ENCODE measurements around the gene HHAT.

The HHAT gene

DNA sequence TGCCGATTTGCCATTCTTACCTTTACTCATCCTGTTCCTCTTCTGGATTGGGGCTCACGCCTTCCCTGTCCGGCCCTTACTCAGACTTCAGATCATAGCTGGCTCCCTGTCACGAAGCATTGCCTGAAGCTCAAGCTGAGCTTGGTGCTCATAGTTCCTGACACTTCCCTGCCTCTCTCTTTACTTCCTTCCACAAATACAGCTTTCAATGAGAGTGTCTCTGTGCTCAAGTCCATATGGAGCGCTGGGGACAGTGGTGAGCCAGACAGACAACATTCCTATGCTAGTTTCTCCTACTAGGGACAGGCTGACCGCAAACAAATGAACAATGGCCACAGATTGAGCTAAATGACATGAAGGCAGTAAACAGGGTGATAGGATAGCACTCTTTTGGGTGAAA is 38.1 kb downstream of the HHAT start:
- H2BK120ac ChIP-seq (ENCODE audit: low read depth, low read length) = no peak overlapping the region
- no peak overlapping the region for H4K8ac ChIP-seq (ENCODE audit: low read depth, low read length)
- H3K9me3 ChIP-seq (replicated peaks in 1 of 2; ENCODE audit: control insufficient read depth in 2 of 2, insufficient read depth in 1 of 2, low read depth in 1 of 2, low read length in 2 of 2) = peaks cover 0 to 3% of the 10 kb centered on the region in 2 donors
- H3K36me3 ChIP-seq (replicated peaks in 1 of 2; ENCODE audit: control insufficient read depth in 2 of 2, insufficient read depth in 2 of 2, low read length in 2 of 2) = peaks cover 0 to 2% of the 10 kb centered on the region in 2 donors
- H2BK15ac ChIP-seq (ENCODE audit: low read length) = no peak overlapping the region
- H2AK5ac ChIP-seq (ENCODE audit: low read depth, low read length) = no peak overlapping the region
- H3K27ac ChIP-seq (replicated peaks; ENCODE audit: low read length) = no peak overlapping the region
- no peaks in the 10 kb centered on the region for H3K27me3 ChIP-seq (ENCODE audit: control insufficient read depth in 3 of 3, insufficient read depth in 3 of 3, low read depth in 1 of 3, low read length in 3 of 3)
- H2BK12ac ChIP-seq (ENCODE audit: low read length) = no peak overlapping the region
- no peak overlapping the region for H3K14ac ChIP-seq (ENCODE audit: low read length)
- no peak overlapping the region for H2AFZ ChIP-seq (ENCODE audit: low read length)
- no peak overlapping the region for H3K23ac ChIP-seq (ENCODE audit: low read depth, low read length, poor library complexity)
- no peak overlapping the region for H3K9ac ChIP-seq (ENCODE audit: low read depth, low read length, poor library complexity)
- H3K18ac ChIP-seq (ENCODE audit: low read length) = no peak overlapping the region
- H3K4ac ChIP-seq (ENCODE audit: low read length) = no peak overlapping the region
- no peaks in the 10 kb centered on the region for H3K79me1 ChIP-seq (ENCODE audit: low read depth, low read length)
- DNase-seq (ENCODE audit: low spot score) = no peak
- H4K91ac ChIP-seq (ENCODE audit: low read depth, low read length, poor library complexity) = no peak overlapping the region
- peaks cover 4 to 5% of the 10 kb centered on the region in 2 donors for H3K4me1 ChIP-seq (ENCODE audit: control insufficient read depth in 2 of 2, insufficient read depth in 1 of 2, low read depth in 1 of 2, low read length in 2 of 2)
- no peak overlapping the region for H3K4me2 ChIP-seq (ENCODE audit: insufficient read depth, low read length, poor library complexity, severe bottlenecking)
- H3K4me3 ChIP-seq (ENCODE audit: low read length in 2 of 2) = no peak overlapping the region
- no peak overlapping the region for H2BK5ac ChIP-seq (ENCODE audit: low read length)
- no CpG with 5 or more reads among the region's 6 CpGs for WGBS, 2 donors (ENCODE audit: extremely low coverage in 2 of 2, insufficient read length in 2 of 2, insufficient replicate concordance in 1 of 2)

DNA sequence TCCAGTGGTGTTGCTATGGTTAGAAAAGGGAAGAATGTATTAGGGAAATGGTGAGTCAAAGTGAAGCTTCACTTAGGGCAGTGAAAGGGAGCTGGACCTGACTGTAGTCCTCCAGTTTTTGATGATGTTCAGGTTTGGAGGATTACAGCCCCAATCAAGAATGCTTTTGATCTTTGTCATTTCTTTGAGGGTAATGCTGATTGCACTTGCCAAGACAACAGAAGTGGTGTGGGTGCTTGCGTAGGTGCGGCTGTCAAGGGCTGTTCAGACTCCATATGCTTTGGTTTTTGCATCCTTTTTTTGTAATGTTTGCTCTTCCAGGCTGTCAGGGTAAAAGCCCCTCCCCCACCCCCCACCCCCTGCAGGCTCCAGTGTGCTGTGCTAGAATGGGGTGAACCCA is 38.9 kb downstream of the HHAT start:
- no peak overlapping the region for H2BK120ac ChIP-seq (ENCODE audit: low read depth, low read length)
- no peak overlapping the region for H3K4me3 ChIP-seq (ENCODE audit: low read length in 2 of 2)
- peaks cover 0 to 3% of the 10 kb centered on the region in 2 donors for H3K9me3 ChIP-seq (replicated peaks in 1 of 2; ENCODE audit: control insufficient read depth in 2 of 2, insufficient read depth in 1 of 2, low read depth in 1 of 2, low read length in 2 of 2)
- no peak overlapping the region for H3K4ac ChIP-seq (ENCODE audit: low read length)
- H3K27ac ChIP-seq (replicated peaks; ENCODE audit: low read length) = no peak overlapping the region
- DNase-seq (ENCODE audit: low spot score) = no peak
- H3K36me3 ChIP-seq (replicated peaks in 1 of 2; ENCODE audit: control insufficient read depth in 2 of 2, insufficient read depth in 2 of 2, low read length in 2 of 2) = peaks cover 0 to 2% of the 10 kb centered on the region in 2 donors
- no peaks in the 10 kb centered on the region for H3K27me3 ChIP-seq (ENCODE audit: control insufficient read depth in 3 of 3, insufficient read depth in 3 of 3, low read depth in 1 of 3, low read length in 3 of 3)
- H3K14ac ChIP-seq (ENCODE audit: low read length) = no peak overlapping the region
- no peak overlapping the region for H4K91ac ChIP-seq (ENCODE audit: low read depth, low read length, poor library complexity)
- H2BK5ac ChIP-seq (ENCODE audit: low read length) = no peak overlapping the region
- H4K8ac ChIP-seq (ENCODE audit: low read depth, low read length) = no peak overlapping the region
- H3K18ac ChIP-seq (ENCODE audit: low read length) = no peak overlapping the region
- H2AK5ac ChIP-seq (ENCODE audit: low read depth, low read length) = no peak overlapping the region
- no CpG with 5 or more reads among the region's 2 CpGs for WGBS, 2 donors (ENCODE audit: extremely low coverage in 2 of 2, insufficient read length in 2 of 2, insufficient replicate concordance in 1 of 2)
- peaks cover 4 to 5% of the 10 kb centered on the region in 2 donors for H3K4me1 ChIP-seq (ENCODE audit: control insufficient read depth in 2 of 2, insufficient read depth in 1 of 2, low read depth in 1 of 2, low read length in 2 of 2)
- H3K23ac ChIP-seq (ENCODE audit: low read depth, low read length, poor library complexity) = no peak overlapping the region
- no peak overlapping the region for H2AFZ ChIP-seq (ENCODE audit: low read length)
- no peak overlapping the region for H3K9ac ChIP-seq (ENCODE audit: low read depth, low read length, poor library complexity)
- H2BK12ac ChIP-seq (ENCODE audit: low read length) = no peak overlapping the region
- no peak overlapping the region for H3K4me2 ChIP-seq (ENCODE audit: insufficient read depth, low read length, poor library complexity, severe bottlenecking)
- H3K79me1 ChIP-seq (ENCODE audit: low read depth, low read length) = no peaks in the 10 kb centered on the region
- H2BK15ac ChIP-seq (ENCODE audit: low read length) = no peak overlapping the region

GRCh38 chr1:210369425-210369824 is 40.7 kb downstream of the HHAT start:
- no CpG with 5 or more reads among the region's 4 CpGs for WGBS, 2 donors (ENCODE audit: extremely low coverage in 2 of 2, insufficient read length in 2 of 2, insufficient replicate concordance in 1 of 2)
- H2BK12ac ChIP-seq (ENCODE audit: low read length) = no peak overlapping the region

DNA sequence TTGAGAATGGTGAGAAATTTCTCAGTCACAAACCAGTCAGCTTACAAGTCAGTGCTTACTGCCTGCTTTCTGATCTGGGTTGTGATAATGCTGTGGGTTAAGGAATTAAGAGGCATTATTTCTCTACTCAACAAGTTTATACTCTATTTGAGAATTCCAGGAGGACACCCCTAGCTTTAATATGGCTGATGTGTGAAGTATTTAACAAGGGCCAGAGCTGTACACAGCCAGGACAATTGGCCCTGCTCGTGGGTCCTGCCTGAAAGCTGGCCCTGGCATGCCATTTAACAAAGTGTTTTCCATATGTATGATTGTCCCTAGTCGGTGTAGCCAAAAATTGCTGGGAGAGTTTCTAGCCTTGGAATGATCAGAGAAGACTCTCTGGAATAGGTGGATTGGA is 43.2 kb downstream of the HHAT start:
- Histone ChIP-seq H3K9me3 (replicated peaks in 1 of 2; ENCODE audit: control insufficient read depth in 2 of 2, insufficient read depth in 1 of 2, low read depth in 1 of 2, low read length in 2 of 2) (no peaks in the 10 kb centered on the region), H3K4me3 (ENCODE audit: low read length in 2 of 2) (no peak overlapping the region), H2BK5ac (ENCODE audit: low read length) (no peak overlapping the region), H2BK15ac (ENCODE audit: low read length) (no peak overlapping the region), H3K4me1 (ENCODE audit: control insufficient read depth in 2 of 2, insufficient read depth in 1 of 2, low read depth in 1 of 2, low read length in 2 of 2) (peaks cover 0 to 4% of the 10 kb centered on the region in 2 donors), H3K27ac (replicated peaks; ENCODE audit: low read length) (no peak overlapping the region), H3K4ac (ENCODE audit: low read length) (no peak overlapping the region), H3K4me2 (ENCODE audit: insufficient read depth, low read length, poor library complexity, severe bottlenecking) (no peak overlapping the region), H2BK120ac (ENCODE audit: low read depth, low read length) (no peak overlapping the region), H3K27me3 (ENCODE audit: control insufficient read depth in 3 of 3, insufficient read depth in 3 of 3, low read depth in 1 of 3, low read length in 3 of 3) (no peaks in the 10 kb centered on the region), H3K79me1 (ENCODE audit: low read depth, low read length) (no peaks in the 10 kb centered on the region), H3K36me3 (replicated peaks in 1 of 2; ENCODE audit: control insufficient read depth in 2 of 2, insufficient read depth in 2 of 2, low read length in 2 of 2) (no peaks in the 10 kb centered on the region), H4K91ac (ENCODE audit: low read depth, low read length, poor library complexity) (no peak overlapping the region), H4K8ac (ENCODE audit: low read depth, low read length) (no peak overlapping the region), H3K23ac (ENCODE audit: low read depth, low read length, poor library complexity) (no peak overlapping the region), H2AFZ (ENCODE audit: low read length) (no peak overlapping the region), H2AK5ac (ENCODE audit: low read depth, low read length) (no peak overlapping the region), H3K18ac (ENCODE audit: low read length) (no peak overlapping the region), H3K14ac (ENCODE audit: low read length) (no peak overlapping the region), H2BK12ac (ENCODE audit: low read length) (no peak overlapping the region), H3K9ac (ENCODE audit: low read depth, low read length, poor library complexity) (no peak overlapping the region)
- no CpG with 5 or more reads among the region's 2 CpGs for WGBS, 2 donors (ENCODE audit: extremely low coverage in 2 of 2, insufficient read length in 2 of 2, insufficient replicate concordance in 1 of 2)
- DNase-seq (ENCODE audit: low spot score) = no peak

More at GRCh38 chr1:210369425-210369824, 40.7 kb downstream of the HHAT start:
- H2BK5ac ChIP-seq (ENCODE audit: low read length) = no peak overlapping the region
- H3K4me2 ChIP-seq (ENCODE audit: insufficient read depth, low read length, poor library complexity, severe bottlenecking) = no peak overlapping the region
- H3K27ac ChIP-seq (replicated peaks; ENCODE audit: low read length) = no peak overlapping the region
- no peak overlapping the region for H3K4ac ChIP-seq (ENCODE audit: low read length)
- H3K27me3 ChIP-seq (ENCODE audit: control insufficient read depth in 3 of 3, insufficient read depth in 3 of 3, low read depth in 1 of 3, low read length in 3 of 3) = no peaks in the 10 kb centered on the region
- H3K79me1 ChIP-seq (ENCODE audit: low read depth, low read length) = no peaks in the 10 kb centered on the region
- H3K9me3 ChIP-seq (replicated peaks in 1 of 2; ENCODE audit: control insufficient read depth in 2 of 2, insufficient read depth in 1 of 2, low read depth in 1 of 2, low read length in 2 of 2) = no peaks in the 10 kb centered on the region
- no peak overlapping the region for H2BK15ac ChIP-seq (ENCODE audit: low read length)
- H3K9ac ChIP-seq (ENCODE audit: low read depth, low read length, poor library complexity) = peak overlapping the region; percentile 38
- H2AFZ ChIP-seq (ENCODE audit: low read length) = no peak overlapping the region
- DNase-seq (ENCODE audit: low spot score) = no peak
- H3K36me3 ChIP-seq (replicated peaks in 1 of 2; ENCODE audit: control insufficient read depth in 2 of 2, insufficient read depth in 2 of 2, low read length in 2 of 2) = no peaks in the 10 kb centered on the region
- H3K4me1 ChIP-seq (ENCODE audit: control insufficient read depth in 2 of 2, insufficient read depth in 1 of 2, low read depth in 1 of 2, low read length in 2 of 2) = peaks cover 4 to 5% of the 10 kb centered on the region in 2 donors
- no peak overlapping the region for H3K14ac ChIP-seq (ENCODE audit: low read length)
- H2BK120ac ChIP-seq (ENCODE audit: low read depth, low read length) = no peak overlapping the region
- no peak overlapping the region for H3K23ac ChIP-seq (ENCODE audit: low read depth, low read length, poor library complexity)
- H2AK5ac ChIP-seq (ENCODE audit: low read depth, low read length) = no peak overlapping the region
- H4K8ac ChIP-seq (ENCODE audit: low read depth, low read length) = no peak overlapping the region
- H3K4me3 ChIP-seq (ENCODE audit: low read length in 2 of 2) = no peak overlapping the region
- H4K91ac ChIP-seq (ENCODE audit: low read depth, low read length, poor library complexity) = no peak overlapping the region
- peak overlapping the region; percentile 20 for H3K18ac ChIP-seq (ENCODE audit: low read length)
